Ascending aorta (tissue), 2 donors: ENCODE results near the gene LNPEP. TPM values are rescaled to one million over a fixed set of nuclear protein-coding genes. Genes with fewer than 3 reads are reported as not detected.
"Not testable (repeated sequence)": the region's sequence is repeated elsewhere in the genome, so short reads cannot be mapped to it uniquely, and the experiment has no call there.

Source experiments
- DNase-seq, 2 donors: peaks; one replicate each; pipeline ENCODE4 v3.0.0-alpha.2; 2019; ENCODE audit warnings: low spot score in 2 of 2
- H3K27ac ChIP-seq, 2 donors: fragments of 200-600 bp; sonication (generic); one replicate each; pipeline ENCODE4 v1.5.1; 2016 to 2017; ENCODE audit warnings: mild to moderate bottlenecking in 1 of 2
- H3K27me3 ChIP-seq: fragments of 200-600 bp; sonication (generic); one replicate; pipeline ENCODE4 v1.5.1; 2017
- H3K36me3 ChIP-seq, 2 donors: fragments of 200-600 bp; sonication (generic); one replicate each; pipeline ENCODE4 v1.5.1; 2016
- H3K4me1 ChIP-seq, 2 donors: fragments of 200-600 bp; sonication (generic); one replicate each; pipeline ENCODE4 v1.5.1; 2016 to 2017; ENCODE audit warnings: mild to moderate bottlenecking in 1 of 2
- H3K4me3 ChIP-seq, 2 donors: fragments of 200-600 bp; sonication (generic); one replicate each; pipeline ENCODE4 v1.5.1; 2016 to 2017; ENCODE audit warnings: mild to moderate bottlenecking in 1 of 2
- H3K9me3 ChIP-seq, 2 donors: fragments of 200-600 bp; sonication (generic); one replicate each; pipeline ENCODE4 v1.5.1; 2016
- intact Hi-C: fragments of 100-400 bp; cut with DNase I; formaldehyde crosslinking; loops from one replicate; pipeline ENCODE4 v1.15.1; 2023
- total RNA-seq: library from RNA; depleted of rRNA; stranded (reverse); fragments of >200 nt; gene quantifications from one replicate; pipeline ENCODE4 v1.1.0, GENCODE V29; 2016
- TF ChIP-seq, protein P1 (sequence below), 3 experiments: fragments of 200-600 bp in 2 of 3; fragments of 450-650 bp in 1 of 3; sonication (generic) in 2 of 3; IDR thresholded peaks; one replicate each; pipeline ENCODE4 v1.5.1; 2016 to 2019; ENCODE audit warnings: antibody characterized with exemption in 3 of 3, mild to moderate bottlenecking in 1 of 3, moderate library complexity in 1 of 3

The LNPEP gene
- total RNA-seq, 1 donor from 2014 or later = 35.3 TPM

DNA sequence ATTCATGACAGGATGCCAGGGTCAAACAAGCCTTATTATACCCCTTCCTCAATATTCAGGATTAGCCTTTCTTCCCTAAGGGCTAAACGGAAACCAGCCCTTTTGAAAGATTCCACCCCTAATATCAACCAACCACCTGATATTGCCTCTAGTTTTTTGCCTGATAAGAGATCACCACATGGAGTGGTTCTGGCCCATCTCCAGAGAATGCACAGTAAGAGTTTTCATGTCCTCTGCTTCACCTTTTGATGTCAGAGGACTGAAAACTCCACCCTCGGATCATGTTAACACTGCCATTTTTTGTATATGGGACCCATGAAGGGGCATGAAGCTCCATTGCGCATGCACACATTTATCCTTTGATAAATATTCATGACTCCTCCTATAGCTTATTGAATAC, 5.8 kb upstream of the LNPEP start:
- Histone ChIP-seq H3K27me3 (no peaks in the 10 kb centered on the region), H3K4me3 (no peak overlapping the region), H3K36me3 (no peaks in the 10 kb centered on the region), H3K9me3 (no peaks in the 10 kb centered on the region), H3K27ac (no peak overlapping the region), H3K4me1 (peaks cover 0 to 7% of the 10 kb centered on the region in 2 donors)
- TF ChIP-seq, protein P1, sequence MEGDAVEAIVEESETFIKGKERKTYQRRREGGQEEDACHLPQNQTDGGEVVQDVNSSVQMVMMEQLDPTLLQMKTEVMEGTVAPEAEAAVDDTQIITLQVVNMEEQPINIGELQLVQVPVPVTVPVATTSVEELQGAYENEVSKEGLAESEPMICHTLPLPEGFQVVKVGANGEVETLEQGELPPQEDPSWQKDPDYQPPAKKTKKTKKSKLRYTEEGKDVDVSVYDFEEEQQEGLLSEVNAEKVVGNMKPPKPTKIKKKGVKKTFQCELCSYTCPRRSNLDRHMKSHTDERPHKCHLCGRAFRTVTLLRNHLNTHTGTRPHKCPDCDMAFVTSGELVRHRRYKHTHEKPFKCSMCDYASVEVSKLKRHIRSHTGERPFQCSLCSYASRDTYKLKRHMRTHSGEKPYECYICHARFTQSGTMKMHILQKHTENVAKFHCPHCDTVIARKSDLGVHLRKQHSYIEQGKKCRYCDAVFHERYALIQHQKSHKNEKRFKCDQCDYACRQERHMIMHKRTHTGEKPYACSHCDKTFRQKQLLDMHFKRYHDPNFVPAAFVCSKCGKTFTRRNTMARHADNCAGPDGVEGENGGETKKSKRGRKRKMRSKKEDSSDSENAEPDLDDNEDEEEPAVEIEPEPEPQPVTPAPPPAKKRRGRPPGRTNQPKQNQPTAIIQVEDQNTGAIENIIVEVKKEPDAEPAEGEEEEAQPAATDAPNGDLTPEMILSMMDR (IDR thresholded peaks at IDR 0.05) = no peak
- intact Hi-C loops = loop anchor here (5.0 to 10.0 kb wide), 2 partner anchors 53 to 1285 kb away; partner anchors contain the start of genes ERAP2 and RFESD
- DNase-seq = no peak

DNA sequence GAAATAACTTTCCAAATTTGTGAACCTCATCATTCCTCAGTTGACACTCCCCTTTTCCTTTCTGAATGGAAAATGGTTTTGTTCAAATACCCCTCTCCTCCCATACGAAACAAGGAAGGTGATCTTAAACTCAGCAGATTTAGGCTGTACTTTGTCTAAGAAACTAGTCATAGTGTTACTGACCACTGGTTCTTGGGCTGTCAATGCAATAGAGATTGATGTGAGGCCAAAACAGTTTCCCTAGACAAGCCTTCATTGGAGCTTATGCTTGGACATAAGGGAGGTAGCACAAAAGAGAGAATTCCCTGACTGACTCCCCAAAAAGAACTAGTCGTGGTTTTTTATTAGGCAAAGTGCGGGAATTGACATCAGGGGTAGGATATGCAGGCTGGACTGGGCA, 5.3 kb upstream of the LNPEP start:
- Histone ChIP-seq H3K4me3 (no peak overlapping the region), H3K9me3 (no peaks in the 10 kb centered on the region), H3K27me3 (no peaks in the 10 kb centered on the region), H3K27ac (no peak overlapping the region), H3K4me1 (peaks cover 0 to 7% of the 10 kb centered on the region in 2 donors), H3K36me3 (no peaks in the 10 kb centered on the region)
- TF ChIP-seq, protein P1 (IDR thresholded peaks at IDR 0.05) = no peak
- no peak for DNase-seq
- intact Hi-C loops = loop anchor here (5.0 to 10.0 kb wide), 2 partner anchors 53 to 1286 kb away; partner anchors contain the start of genes ERAP2 and RFESD

GRCh38 chr5:96931037-96931436, 4.8 kb upstream of the LNPEP start:
- not testable (repeated sequence) for H3K4me1 ChIP-seq, DNase-seq, H3K4me3 ChIP-seq, H3K27ac ChIP-seq, H3K9me3 ChIP-seq, H3K36me3 ChIP-seq, H3K27me3 ChIP-seq
- intact Hi-C loops = loop anchor here (5.0 to 10.0 kb wide), 2 partner anchors 54 to 1286 kb away; partner anchors contain the start of genes ERAP2 and RFESD

GRCh38 chr5:96931605-96932004, 4.3 kb upstream of the LNPEP start:
- no peaks in the 10 kb centered on the region for H3K9me3 ChIP-seq
- intact Hi-C loops = loop anchor here (5.0 to 10.0 kb wide), 2 partner anchors 54 to 1287 kb away; partner anchors contain the start of genes ERAP2 and RFESD
- TF ChIP-seq, protein P1 (IDR thresholded peaks at IDR 0.05) = no peak

DNA sequence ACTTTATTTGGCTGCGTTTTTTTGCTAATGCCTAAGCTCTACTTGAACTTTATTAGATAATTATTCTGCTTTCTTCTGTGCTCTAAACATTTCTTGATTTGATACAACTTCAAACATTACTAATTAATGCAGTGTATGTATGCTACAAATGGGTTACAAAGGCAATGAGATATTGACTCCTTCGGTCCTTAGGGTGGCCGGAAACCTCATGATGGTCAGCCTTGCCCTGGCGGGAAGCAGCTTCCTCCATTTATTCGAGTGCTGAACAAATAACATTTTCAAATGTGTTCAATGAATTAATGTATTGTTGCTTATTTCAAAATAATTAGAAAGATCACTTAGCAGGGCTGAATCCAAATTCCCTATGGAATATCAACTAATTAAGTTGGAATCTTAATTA, 3.9 kb upstream of the LNPEP start:
- no peak overlapping the region for H3K27ac ChIP-seq
- H3K9me3 ChIP-seq = no peaks in the 10 kb centered on the region
- H3K36me3 ChIP-seq = no peaks in the 10 kb centered on the region
- no peak for DNase-seq
- TF ChIP-seq, protein P1 (IDR thresholded peaks at IDR 0.05) = no peak
- no peaks in the 10 kb centered on the region for H3K27me3 ChIP-seq
- intact Hi-C loops = loop anchor here (5.0 to 10.0 kb wide), 2 partner anchors 55 to 1287 kb away; partner anchors contain the start of genes ERAP2 and RFESD
- peaks cover 0 to 7% of the 10 kb centered on the region in 2 donors for H3K4me1 ChIP-seq
- no peak overlapping the region for H3K4me3 ChIP-seq

More at GRCh38 chr5:96931605-96932004, 4.3 kb upstream of the LNPEP start:
- H3K4me3 ChIP-seq = no peak overlapping the region
- no peak overlapping the region for H3K27ac ChIP-seq
- H3K27me3 ChIP-seq = no peaks in the 10 kb centered on the region
- H3K36me3 ChIP-seq = no peaks in the 10 kb centered on the region
- peaks cover 0 to 7% of the 10 kb centered on the region in 2 donors for H3K4me1 ChIP-seq
- DNase-seq = no peak

DNA sequence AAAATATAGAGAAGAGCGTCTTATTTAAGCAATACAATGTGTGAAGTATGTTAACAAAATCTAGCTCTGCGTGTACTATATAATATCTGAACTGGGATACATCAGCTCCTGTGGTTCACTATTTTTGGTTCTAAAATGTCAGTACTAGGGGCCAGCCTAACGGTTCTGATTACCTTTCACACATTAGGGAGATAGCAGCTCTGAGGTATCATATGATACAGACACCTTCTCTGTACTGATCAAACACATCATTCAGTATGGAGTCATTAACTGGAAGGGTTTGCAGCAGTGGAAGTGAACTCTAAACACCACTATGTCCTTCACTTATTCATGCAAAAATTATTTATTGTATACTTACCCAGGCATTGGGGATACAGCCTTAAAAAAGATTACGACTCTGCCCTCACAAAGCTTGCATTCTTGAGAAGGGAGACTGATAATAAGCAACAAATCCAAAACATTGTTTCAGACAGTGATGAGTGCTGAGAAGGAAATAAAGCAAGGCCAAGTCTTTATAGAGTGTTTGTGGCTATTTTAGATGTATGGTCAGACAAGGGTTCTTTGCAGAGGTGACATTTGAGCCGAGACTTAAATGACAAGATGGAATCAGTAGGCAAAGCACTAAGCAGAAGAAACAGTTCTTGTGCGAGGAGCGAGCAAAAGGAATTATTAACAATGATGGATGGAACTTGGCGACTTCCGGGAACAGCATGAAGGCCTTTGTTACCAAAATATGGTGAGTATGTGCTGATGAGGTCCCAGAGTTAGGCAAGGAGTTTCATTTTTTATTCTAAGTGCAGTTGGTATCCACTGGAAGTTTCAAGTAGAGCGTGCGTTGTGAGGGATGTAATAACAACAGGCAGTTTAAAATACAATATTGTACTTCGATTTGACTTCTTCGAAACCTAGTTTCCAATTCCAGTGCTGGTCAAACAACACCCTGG, 1.8 kb upstream of the LNPEP start:
- TF ChIP-seq, protein P1 (IDR thresholded peaks at IDR 0.05) = no peak
- peak overlapping the region; percentile 90 to 95 for H3K4me3 ChIP-seq
- DNase-seq = no peak
- H3K36me3 ChIP-seq = no peaks in the 10 kb centered on the region
- H3K27me3 ChIP-seq = no peaks in the 10 kb centered on the region
- H3K4me1 ChIP-seq = peaks cover 4 to 10% of the 10 kb centered on the region in 2 donors
- intact Hi-C loops = loop anchor here (2.0 to 10.0 kb wide), 3 partner anchors 57 to 1995 kb away; partner anchors contain the start of genes CHD1, ERAP2 and RFESD
- peak overlapping the region; percentile 92 to 94 for H3K27ac ChIP-seq
- H3K9me3 ChIP-seq = no peaks in the 10 kb centered on the region
